ENCODE measurements around the gene UNKL.

Gene UNKL

GRCh38 chr16:1430759-1431496 lies 16.4 kb upstream of the UNKL start, which contains the start of gene PERCC1:
PERCC1 (plus strand) TSS chr16:1431078; CDS start chr16:1432594, 1,516 bp downstream.
- DNase-seq: no peak

GRCh38 chr16:1430214-1430758 lies 15.8 kb upstream of the UNKL start:
- DNase-seq: no peak

GRCh38 chr16:1429631-1430030 lies 15.1 kb upstream of the UNKL start:
- DNase-seq: no peak

- DNase-seq: no peak
Measured at GRCh38 chr16:1429012-1429411, 14.5 kb upstream of the UNKL start.

GRCh38 chr16:1428511-1428910 lies 14.0 kb upstream of the UNKL start:
- no peak for DNase-seq

GRCh38 chr16:1427473-1428461 lies 13.3 kb upstream of the UNKL start:
- DNase-seq: no peak

GRCh38 chr16:1426734-1427471 lies 12.4 kb upstream of the UNKL start:
- no peak for DNase-seq

GRCh38 chr16:1425616-1426370 lies 11.3 kb upstream of the UNKL start:
- no peak for DNase-seq

- no peak for DNase-seq
Measured at GRCh38 chr16:1424028-1424427, 9.5 kb upstream of the UNKL start.

- DNase-seq: no peak
Measured at GRCh38 chr16:1422076-1422475, 7.6 kb upstream of the UNKL start.

GRCh38 chr16:1420111-1420539 lies 5.6 kb upstream of the UNKL start:
- no peak for DNase-seq

- DNase-seq: no peak
Measured at GRCh38 chr16:1416521-1416941, 2.0 kb upstream of the UNKL start.

- no peak for DNase-seq
Measured at GRCh38 chr16:1413684-1414531, 596 bp downstream of the UNKL start.

GRCh38 chr16:1412847-1413246 lies 1.7 kb downstream of the UNKL start:
- DNase-seq: no peak

- DNase-seq: no peak
Measured at GRCh38 chr16:1408171-1408837, 6.2 kb downstream of the UNKL start.

- DNase-seq: no peak
Measured at GRCh38 chr16:1407753-1408152, 6.8 kb downstream of the UNKL start.

GRCh38 chr16:1403733-1404132 lies 10.8 kb downstream of the UNKL start:
- no peak for DNase-seq

GRCh38 chr16:1403036-1403435 lies 11.5 kb downstream of the UNKL start:
- no peak for DNase-seq

GRCh38 chr16:1401758-1402154 lies 12.7 kb downstream of the UNKL start:
- no peak for DNase-seq

- no peak for DNase-seq
Measured at GRCh38 chr16:1401061-1401757, 13.3 kb downstream of the UNKL start.

Data from SIG-M5 (cell line).